GM18511 (cell line): ENCODE results near the gene LPP.

Source experiments
- ATAC-seq: cut with Tn5 transposase; IDR thresholded peaks from one replicate; pipeline ENCODE4 v1.9.1; 2021; ENCODE audit warnings: mild to moderate bottlenecking, moderate library complexity; ENCODE audit not compliant: unreplicated experiment

The LPP gene

DNA sequence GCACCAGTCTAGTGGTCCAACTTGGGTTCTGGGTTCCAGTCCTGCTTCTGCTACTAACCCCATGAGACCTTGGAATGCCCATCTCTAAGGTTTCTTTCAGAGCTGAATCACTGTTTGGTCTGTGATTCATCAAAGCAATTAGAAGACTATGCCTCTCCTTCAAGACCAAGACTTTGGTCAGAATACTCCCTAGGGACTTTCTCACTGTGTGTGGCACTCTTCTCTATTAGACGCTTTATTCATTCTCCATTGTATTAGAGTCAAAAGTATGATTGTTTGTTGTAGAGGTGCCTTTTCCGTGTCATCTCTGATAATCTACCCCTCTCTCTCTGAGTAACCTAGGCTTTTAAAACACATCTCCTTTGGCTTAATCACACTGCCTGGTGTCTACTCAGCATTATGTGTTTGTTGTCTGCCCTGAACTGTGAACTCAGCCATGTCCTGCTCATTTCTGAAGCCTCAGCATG is 90.5 kb downstream of the LPP start:
- ATAC-seq: no peak

DNA sequence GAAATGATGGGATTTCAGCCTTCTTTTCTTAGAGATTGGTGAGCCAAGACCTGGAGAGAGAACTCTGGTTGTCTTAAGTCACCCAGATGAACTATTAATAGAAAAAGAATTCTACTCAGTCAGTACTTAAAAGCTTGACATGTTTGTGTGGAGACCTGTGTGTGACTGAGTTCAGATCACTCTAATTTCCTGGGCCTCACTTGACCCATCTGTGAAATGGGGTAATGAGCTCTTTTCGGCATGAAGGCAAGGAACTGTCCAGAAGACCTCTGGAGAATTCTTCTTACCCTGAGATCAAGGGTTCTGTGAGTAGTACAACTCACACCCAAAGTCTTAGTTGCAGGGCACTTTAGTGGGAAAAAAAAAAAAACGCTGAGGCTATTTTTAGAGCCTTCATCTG is 92.9 kb downstream of the LPP start:
- ATAC-seq: no peak

DNA sequence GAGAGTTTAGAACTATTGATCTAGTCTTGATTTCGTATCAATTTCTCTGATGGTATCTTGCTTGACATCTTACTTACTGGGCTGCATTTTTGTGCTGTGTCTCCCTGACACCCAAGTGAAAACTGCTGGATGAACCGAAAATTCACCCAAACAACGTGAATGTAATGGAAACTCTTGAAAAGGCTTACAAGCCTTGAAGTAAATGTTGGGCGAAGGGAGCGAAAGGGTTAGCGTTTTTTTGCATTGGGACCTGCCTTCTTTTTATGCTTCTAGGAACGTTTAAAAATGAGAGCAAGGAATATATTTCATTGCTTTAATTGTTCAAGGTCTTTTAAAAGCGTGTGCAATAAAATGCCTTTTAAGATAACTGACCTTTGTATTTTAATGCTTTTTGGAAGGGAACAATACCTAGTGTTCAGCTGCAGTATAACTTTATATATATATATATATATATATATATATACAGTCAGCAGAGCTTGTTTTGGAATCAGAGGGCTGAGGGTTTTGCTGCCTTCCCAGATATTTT is 94.1 kb downstream of the LPP start:
- no peak for ATAC-seq

DNA sequence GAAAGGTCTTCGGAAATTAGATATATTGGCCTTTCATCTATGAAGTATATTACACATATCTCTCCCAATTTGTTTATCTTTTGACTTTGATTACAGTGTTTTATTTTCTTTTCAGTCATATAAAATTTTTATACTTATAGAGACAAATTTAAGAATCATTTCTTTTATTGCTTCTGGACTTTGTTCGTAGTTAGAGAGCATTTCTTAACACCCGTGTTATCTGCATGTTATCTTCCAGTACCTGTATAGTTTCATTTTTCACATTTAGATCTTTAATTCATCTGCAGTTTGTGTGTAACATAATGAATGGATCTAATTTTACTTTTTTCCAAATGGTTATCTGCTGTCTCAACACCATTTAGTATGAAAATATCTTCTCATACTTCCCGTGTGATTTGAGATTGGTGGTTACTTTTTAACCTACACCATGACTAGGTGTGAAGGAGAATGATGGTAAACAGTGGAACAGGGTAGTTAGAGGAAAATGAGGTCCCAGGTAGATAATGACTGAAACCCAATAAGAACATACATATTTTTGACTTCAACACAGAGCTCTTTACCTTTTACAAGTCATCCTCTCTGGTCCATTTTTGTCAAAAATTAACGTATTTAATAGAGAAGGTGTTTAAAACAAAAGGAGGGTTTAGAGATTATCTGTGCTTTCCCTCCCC is 99.3 kb downstream of the LPP start:
- ATAC-seq: no peak

DNA sequence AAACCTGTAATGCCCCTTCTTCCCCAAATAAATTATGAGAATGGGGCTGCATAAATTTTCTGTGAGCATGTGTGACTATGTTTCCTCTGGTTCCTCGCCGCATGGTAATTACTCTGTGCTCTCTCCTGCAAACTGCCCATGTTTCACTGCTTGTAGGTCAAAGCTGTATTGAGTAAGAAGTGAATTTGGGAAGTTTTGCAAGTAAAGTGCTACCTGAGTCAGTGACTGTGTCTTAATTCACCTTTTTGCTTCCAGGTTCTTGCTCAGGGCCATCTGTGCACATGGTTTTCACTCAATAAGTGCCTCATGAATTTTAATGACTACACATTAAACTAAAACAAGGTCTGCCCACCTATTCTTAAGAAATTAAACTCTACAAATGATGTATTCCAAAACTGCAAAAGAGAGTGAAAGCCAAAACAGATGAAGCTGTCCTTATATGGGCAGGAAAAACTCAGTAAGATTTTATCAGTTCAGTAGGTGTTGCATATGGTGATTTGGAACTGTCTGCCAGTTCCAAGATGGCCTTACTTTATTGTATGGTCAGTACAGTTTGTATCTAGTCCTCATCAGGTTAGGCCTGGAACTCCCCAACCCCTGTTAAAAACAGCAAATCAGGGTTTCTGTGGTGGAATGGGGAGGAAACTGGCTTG is 100.0 kb downstream of the LPP start:
- no peak for ATAC-seq

DNA sequence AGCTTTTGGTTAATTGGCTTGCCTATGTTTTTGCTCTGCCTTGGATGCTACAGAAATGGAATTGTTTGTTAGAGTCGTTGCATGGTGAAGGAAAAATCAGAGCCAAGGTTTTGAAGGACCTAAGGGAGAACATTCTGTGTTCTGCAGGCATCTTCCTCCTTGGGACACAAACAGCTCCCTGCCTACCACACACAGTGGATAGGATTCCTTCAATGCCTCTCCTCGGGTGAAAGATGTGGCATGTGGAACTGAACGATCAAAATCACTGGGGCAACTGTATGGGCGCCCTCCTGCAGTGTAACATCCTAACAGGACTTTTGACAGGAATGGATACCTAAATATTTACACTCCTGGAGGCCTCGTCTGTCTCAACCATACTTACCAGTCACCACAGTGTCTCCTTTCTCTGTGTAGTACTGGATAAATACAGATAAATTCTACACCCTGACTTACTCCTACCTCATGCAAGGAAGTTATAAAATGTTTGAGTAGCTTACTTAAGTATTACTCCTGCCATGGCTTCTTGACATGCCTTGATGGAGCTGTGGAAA is 100.6 kb downstream of the LPP start:
- ATAC-seq: no peak

DNA sequence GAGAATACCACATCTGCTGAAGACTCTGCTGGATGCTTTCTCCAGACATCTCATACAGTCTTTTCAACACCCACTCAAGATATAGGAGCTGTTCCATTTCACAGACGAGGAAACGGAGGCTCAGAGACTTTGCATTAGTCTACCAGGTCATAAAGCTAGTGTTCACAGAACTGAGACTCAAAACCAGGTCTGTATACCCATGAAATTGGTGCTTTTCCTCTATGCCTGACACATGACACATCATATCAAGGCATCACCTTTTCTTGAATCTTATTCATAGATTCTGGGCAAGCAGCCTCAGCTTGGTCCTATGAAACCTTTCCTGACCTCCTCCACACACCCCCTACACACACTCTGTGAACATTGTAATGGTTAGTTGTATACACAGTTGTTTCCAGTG is 101.2 kb downstream of the LPP start:
- ATAC-seq: no peak

DNA sequence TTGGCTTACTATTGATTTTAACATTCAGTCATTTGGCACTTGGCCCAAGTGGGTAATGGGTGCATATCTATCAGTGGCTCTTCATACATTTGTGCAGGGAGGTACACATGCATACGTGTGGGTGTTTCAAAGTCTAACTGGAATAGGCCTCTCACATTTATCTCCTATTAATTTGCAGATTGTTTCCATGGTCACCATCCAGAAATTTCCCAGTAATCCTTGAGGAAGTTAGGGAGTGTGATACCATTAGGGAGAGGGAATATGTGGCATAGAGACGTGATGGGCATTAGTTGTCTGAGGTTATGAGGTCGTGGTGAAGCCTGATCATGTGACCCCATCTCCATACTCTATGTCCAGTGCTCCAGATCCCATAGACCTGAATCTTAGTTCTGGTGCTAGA is 102.8 kb downstream of the LPP start:
- ATAC-seq: no peak

DNA sequence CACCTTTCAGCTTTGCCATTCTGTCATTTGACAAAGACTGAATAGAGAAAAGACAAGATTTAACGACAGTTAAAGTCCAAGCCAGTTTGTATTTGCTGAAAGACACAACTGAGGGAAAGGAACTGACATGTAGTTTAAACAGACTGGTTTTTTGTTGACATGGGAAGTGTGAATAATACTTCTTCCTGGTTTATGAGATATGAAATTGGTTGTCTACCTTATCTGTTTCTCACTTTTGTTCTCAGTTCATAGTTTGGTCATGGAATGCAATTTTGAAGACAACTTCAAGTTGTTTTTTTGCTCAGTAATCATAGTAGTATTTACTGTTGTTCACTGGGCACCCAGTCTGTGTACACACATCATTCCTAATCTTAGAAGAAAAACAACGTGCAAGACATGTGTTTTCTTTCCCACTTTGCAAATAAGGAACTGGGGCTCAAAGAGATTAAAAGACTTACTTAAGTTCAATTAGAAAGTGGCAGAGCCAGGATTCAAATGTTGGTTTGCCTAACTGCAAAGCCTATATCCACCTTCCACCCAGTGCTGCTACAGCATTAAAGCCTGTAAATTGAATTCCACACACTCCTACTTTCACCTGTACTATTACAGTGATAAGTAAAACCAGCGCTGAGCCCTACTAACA is 103.5 kb downstream of the LPP start:
- no peak for ATAC-seq

DNA sequence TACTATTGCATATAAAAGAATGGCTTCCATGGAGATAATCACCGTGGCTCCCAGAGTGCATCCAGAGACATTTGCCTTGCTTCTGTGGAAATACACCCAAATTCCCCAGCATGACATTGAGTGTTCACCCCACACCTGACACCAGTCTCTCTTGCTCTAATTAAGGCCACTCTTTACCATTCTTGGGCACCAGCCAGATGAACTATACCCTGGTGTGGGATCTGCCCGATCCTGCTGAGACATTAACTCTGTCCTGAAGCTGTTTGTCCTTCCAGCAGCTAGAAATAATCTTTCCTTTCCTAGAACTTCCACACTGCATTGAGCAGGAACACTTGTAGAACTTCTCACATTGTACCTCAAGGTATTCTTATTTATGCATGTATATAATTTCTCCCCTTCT is 105.2 kb downstream of the LPP start:
- ATAC-seq: no peak

DNA sequence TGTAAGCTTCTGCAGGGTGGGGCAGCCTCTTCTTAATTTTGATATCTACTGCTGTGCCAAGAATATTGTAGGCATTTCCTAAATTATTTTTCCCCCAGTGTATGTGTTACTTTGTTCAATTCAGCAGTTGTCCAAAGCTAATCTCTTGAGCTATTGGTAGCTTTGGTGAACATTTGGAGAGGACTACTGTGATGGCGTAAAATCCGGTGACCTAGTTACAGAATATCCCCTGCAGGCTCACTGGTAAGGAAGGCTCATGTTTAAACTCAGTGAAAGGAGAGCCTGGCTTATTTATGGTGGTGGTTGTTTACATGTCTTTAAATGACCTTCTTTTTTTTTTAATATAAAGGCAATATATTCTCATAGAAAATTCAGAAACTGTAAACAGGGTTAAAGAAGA is 105.6 kb downstream of the LPP start:
- no peak for ATAC-seq

DNA sequence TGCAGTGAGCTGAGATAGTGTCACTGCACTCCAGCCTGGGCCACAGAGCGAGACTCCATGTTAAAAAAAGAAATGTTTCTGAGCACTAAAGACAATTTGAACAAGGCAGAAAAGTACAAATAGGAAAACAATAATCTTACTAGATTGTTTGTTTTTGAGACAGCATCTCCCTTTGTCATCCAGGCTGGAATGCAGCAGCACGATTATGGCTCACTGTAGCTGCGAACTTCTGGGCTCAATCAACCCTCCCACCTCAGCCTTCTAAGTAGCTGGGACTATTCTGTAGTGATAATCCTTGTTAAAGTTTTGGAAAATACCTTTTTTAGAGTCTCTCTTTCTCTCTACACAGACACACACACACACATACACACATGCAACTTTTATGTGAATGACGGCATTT is 107.1 kb downstream of the LPP start:
- no peak for ATAC-seq

DNA sequence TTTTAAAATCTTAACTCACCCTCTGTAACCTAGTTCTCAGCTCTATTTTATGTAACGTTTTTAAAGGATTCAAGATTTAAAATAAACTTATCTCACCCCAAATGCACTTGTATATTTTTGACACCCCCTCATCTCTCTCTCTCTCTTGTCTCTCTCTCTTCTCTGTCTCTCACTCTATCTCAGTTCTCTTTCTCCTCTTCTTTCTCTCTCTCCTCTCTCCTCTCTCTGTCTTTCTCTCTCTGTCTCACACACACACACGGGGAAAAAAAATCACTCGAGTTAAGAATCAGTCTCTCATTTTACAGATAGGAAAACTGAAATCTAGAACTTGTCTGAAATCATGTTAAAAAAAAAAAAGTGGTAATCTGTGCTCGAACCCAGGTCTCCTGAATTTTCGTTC is 108.5 kb downstream of the LPP start:
- no peak for ATAC-seq

DNA sequence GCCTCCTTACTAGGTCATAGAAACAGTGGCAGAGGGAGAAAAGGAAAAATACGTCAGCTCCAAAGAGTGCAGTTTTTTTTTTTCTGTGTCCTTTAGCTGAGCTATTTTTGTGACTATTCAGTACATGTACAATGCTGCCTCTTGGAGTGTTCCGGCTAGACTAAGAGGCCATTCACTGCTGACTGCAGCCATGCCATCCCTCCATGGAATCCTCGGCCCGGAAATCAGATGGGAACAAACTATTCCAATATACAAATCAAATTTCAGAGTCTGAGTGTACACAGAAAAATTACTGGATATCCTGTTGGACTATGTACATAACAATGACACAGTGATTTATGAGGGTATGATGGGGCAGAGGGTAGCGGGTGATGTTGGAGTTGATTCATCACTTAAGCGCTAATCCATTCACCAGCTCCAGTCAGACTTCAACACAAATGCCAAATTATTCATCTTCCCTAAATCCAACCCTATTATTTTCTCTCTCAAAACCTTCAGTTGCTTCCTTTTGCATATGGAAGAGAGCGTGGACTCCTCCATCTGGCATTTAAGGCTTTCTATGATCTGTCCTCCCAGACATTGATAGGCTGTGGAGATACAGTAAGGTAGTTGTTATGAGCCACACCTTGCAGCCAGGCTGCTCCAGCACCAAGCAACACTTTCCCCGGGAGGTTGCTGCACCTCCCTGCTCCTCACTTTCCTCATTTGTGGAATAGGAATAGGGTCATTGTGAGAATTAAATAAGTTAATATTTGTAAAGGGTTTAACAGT is 109.1 kb downstream of the LPP start:
- ATAC-seq: no peak

DNA sequence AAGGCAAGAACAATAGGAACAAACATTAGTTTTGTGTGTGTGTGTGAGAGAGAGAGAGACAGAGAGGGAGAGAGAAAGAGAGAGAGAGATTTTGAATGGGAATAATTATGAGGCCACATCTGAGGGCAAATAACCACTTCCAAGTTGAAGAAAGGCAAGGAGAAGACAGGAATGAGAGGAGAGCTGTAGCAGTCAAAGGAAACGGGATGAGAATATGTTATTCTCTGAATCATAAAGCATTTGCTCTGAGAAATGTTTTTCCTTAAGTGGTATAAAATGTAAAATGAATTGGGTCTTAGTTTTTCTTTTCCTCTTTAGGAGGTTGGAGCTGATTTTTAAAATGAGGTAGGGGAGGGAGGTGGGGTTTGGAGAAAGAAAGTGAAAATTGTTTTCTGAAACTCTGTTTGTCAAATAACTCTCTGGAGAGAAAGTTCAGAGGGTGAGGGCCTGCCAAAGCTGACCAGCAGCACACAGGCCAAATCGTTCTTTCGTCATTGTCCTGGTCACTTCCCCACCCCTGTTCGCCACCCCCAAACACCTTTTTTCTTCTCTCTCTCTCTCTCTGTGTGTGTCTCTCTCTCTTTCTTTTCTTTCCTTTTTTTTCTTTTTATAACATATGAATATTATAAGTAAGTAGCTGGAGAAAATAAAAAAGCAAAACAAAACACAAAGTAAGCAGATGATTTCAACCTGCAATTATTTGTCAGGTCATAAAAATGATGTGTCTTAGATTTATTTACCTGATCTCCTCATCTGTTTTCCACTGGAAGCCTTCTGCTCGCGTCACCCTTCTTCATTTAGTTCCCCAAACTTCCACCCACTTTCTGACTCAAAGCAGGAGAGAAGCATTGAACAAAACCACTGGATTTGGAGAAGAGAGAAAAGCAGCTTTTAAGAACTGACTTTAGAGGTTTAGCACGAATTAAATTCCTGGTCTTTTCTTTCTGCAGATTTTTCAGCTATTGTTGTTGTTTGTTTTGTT is 110.6 kb downstream of the LPP start:
- ATAC-seq: no peak

DNA sequence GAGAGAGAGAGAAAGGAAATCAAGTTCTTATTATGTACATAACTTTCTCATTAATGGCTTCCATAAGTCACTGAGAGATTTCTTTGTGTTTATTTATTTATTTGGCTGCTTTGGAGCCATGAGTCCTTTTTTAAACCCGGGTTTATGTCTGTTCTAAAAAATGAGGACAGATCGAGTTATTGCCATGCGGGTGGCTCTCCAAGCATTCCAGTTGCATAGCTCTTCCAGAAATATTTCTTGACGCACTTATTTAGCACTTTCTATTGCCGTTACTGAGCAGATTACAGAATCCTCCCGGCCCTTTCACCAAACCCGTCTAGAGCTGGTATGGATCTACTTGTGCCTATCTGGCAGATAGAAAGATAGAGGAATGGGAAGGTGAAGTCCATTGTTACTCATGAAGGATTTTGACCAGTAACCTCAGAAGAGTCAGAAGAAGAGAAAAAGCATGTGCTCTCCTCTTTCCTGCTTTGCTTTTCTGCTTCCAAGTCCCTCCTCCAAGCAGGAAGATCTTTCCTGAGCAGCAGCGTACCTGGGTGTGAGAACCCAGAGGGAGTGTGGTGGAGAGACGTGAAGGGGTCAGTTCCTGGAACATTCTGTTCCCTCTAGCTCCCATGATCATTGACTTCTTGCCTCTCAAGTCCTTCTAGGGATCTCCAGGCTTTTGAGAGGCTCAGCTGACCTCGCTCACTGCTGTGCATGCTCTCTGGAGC is 112.8 kb downstream of the LPP start:
- no peak for ATAC-seq

DNA sequence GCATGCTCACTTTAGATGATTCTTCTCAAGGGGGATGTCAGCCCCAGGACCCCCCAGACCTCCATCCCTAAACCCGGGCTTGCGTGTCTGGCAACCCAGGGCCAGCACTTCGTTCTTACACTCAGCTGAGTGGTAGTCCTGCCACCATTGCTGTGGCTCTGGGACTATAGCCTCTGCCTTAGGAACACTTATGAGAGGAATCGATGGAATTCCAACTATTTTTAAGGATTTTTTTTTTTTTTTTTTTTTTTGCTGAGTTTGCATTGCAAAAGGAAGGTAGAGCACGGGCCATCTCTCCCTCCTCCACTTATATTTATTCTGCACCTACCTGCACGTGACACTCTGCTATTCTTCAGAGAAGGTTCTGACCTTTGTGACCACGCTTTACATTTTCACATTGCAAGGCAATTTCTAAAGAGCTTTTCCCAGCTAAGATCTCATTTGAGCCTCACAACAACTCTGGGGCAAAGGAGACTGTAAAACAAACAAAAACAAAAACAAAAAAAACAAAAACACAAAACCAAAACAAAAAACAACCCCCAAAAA is 113.9 kb downstream of the LPP start:
- no peak for ATAC-seq

DNA sequence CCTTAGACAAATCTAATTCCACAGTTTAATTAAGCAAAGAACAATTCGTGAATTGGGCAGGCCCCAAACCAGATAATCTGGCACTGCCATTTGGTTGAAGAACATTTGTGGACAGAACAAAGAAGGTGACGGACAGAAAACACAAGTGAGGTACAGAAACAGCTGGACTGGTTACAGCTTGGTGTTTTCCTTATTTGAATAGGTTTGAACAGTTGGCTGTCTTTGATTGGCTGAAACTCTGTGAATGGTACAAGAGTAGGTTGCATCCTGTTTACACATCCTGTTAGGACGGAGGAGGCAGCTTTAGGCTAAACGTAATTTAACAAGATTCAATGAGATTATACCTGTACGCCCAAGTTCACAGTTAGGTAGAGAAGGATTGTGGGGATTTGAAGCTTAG is 114.4 kb downstream of the LPP start:
- ATAC-seq: no peak

DNA sequence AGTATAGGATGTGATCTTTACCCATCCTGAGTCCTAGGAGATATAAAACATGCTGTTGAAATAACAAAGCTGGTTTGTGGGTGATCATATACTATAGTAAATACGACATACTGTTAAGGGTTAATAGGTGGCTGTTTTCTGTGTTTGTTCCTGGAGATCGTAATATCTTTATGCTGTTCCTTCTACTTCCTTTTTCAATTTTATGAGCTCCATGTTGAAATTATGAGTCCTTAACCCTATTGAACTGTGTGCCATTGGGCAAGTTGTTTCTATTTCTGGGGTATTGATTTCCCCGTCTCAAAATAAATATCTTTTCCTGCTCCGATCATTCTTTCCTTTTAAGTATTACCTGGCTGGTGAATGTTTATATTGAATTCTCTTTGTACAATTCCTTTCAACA is 115.1 kb downstream of the LPP start:
- no peak for ATAC-seq
